Measurements from ENCODE around the gene NFATC2.

DNA sequence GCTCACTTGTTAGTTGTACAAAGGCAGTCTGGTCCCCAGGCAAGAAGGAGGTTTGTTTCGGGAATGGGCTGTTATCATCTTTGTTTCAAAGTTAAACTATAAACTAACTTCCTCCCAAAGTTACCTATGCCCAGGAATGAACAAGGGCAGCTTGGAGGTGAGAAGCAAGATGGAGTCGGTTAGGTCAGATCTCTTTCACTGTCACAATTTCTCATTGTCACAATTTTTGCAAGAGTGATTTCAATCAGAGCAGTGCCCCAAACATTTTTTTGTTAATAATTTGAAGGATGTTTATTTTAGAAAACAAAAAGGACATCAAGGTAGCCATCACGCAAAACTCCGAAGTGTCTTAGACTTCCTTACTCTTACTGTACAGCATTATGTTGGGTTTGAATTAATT is 170.8 kb downstream of the NFATC2 start:
- TF ChIP-seq, protein P1, sequence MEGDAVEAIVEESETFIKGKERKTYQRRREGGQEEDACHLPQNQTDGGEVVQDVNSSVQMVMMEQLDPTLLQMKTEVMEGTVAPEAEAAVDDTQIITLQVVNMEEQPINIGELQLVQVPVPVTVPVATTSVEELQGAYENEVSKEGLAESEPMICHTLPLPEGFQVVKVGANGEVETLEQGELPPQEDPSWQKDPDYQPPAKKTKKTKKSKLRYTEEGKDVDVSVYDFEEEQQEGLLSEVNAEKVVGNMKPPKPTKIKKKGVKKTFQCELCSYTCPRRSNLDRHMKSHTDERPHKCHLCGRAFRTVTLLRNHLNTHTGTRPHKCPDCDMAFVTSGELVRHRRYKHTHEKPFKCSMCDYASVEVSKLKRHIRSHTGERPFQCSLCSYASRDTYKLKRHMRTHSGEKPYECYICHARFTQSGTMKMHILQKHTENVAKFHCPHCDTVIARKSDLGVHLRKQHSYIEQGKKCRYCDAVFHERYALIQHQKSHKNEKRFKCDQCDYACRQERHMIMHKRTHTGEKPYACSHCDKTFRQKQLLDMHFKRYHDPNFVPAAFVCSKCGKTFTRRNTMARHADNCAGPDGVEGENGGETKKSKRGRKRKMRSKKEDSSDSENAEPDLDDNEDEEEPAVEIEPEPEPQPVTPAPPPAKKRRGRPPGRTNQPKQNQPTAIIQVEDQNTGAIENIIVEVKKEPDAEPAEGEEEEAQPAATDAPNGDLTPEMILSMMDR (conservative IDR thresholded peaks at IDR 0.05) = no peak
- no peak for TF ChIP-seq EZH2 (IDR thresholded peaks at IDR 0.05; ENCODE audit: low read depth)

Data from PC-9 (cell line).